ENCODE data around the gene MOB3A. TPM values are rescaled to one million over a fixed set of nuclear protein-coding genes. Genes with fewer than 3 reads are reported as not detected.

MOB3A gene
- total RNA-seq, 1 donor from 2014 or later = 69.2 TPM

DNA sequence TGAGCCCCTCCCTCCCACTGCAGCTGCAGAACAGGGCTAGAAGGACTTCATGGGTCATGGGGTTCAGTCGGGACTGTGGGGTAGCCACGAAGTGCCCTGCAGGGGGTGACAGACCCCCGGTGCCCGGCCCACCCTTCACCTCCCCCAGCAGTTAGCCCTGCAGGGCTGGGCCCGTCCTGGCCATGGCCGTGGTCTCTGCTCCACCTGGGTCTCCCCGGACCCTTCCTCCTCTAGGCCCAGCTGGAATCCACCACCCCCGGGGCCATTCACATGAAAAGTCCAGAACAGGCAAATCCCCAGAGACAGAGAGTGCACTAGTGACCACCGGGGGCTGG, 62.3 kb downstream of the MOB3A start:
- Histone ChIP-seq H3K27me3 (ENCODE audit: low read depth) (no peaks in the 10 kb centered on the region), H3K9me3 (peaks cover 7% of the 10 kb centered on the region), H3K36me3 (peaks cover 12% of the 10 kb centered on the region), H3K4me1 (peaks cover 41% of the 10 kb centered on the region), H3K27ac (peak overlapping the region; percentile 92), H3K4me3 (no peak overlapping the region)
- intact Hi-C loops (cut with DNase I) = no loop called here
- no peak for ATAC-seq
- TF ChIP-seq, protein P1, sequence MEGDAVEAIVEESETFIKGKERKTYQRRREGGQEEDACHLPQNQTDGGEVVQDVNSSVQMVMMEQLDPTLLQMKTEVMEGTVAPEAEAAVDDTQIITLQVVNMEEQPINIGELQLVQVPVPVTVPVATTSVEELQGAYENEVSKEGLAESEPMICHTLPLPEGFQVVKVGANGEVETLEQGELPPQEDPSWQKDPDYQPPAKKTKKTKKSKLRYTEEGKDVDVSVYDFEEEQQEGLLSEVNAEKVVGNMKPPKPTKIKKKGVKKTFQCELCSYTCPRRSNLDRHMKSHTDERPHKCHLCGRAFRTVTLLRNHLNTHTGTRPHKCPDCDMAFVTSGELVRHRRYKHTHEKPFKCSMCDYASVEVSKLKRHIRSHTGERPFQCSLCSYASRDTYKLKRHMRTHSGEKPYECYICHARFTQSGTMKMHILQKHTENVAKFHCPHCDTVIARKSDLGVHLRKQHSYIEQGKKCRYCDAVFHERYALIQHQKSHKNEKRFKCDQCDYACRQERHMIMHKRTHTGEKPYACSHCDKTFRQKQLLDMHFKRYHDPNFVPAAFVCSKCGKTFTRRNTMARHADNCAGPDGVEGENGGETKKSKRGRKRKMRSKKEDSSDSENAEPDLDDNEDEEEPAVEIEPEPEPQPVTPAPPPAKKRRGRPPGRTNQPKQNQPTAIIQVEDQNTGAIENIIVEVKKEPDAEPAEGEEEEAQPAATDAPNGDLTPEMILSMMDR (IDR thresholded peaks at IDR 0.05) = no peak
- DNase-seq = peak; percentile 41

DNA sequence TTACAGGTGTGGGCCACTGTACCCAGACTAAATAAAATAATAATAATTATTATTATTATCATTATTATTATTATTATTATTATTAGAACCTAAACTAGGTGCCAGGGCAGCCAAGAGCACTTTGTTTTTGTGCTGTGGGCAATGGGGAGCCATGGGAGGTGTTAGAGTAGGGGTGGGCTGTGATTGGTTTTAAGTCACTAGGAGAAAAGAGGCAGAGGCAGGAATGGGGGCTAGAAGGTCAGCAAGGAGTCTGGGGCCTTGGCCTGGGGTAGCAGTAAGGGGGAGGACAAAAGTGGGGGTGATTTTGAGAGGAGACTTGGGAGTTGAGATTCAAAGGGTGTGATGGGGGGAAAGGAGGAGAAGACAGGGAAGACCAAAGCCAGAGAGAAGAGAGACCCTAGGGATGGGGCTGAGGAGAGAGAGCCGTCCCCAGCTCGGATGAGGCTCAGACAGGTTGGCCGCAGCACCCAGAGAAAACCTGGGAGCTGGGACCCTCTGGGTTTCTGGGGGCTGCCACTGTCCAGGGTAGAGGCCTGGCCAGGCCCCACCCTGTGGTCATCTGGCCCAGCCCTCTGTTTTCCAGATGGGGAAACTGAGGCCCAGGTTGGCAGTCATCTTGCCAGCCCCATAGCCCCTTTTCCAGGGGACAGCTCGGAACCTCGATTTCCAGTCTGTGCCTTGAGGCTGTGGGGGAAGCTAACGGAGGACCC, 62.9 kb downstream of the MOB3A start:
- ATAC-seq (no peak), DNase-seq (no peak)
- Histone ChIP-seq H3K27ac (peak overlapping the region; percentile 92), H3K27me3 (ENCODE audit: low read depth) (no peaks in the 10 kb centered on the region), H3K4me1 (peaks cover 46% of the 10 kb centered on the region), H3K4me3 (no peak overlapping the region), H3K36me3 (peaks cover 7% of the 10 kb centered on the region), H3K9me3 (peaks cover 7% of the 10 kb centered on the region)
- TF ChIP-seq, protein P1 (IDR thresholded peaks at IDR 0.05) = no peak
- intact Hi-C loops (cut with DNase I) = no loop called here

DNA sequence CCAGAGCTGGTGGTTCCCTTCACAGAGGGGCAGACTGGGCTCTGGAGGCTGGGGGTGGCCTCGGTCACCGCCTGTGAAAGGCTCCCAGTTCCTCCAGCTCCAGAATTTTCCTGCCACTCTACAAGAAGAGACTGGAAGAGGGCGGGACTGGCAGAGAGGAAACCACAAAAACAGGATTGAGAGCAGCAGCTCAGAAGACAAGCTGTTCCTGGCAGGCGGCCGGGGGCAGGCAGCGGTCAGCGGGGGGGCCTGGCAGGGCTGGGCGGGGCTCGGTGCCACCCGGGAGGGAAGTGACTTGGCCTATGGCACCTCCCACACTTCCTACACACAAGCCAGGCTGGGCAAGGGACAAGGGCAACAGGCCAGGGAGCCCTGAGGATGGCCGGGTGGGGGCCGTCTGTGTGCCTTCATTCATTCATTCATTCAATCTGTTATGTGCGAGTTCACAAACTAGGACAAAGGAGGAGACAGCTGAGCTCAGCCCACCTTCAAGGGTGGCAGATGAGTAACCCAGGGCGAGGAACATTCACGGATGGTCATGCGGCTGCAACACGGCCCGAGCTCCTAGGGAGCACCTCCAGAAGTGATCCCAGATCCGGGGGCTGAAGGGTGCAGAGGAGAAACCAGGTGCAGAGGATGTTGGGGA, 63.7 kb downstream of the MOB3A start:
- ATAC-seq = peak; percentile 94 to 96
- peak overlapping the region; percentile 34 for H3K4me3 ChIP-seq
- H3K36me3 ChIP-seq = no peaks in the 10 kb centered on the region
- H3K4me1 ChIP-seq = peaks cover 54% of the 10 kb centered on the region
- H3K9me3 ChIP-seq = peaks cover 7% of the 10 kb centered on the region
- peak overlapping the region; percentile 92 for H3K27ac ChIP-seq
- TF ChIP-seq, protein P1 (IDR thresholded peaks at IDR 0.05) = no peak
- H3K27me3 ChIP-seq (ENCODE audit: low read depth) = no peaks in the 10 kb centered on the region
- intact Hi-C loops (cut with DNase I) = no loop called here
- DNase-seq = peak; percentile 98

DNA sequence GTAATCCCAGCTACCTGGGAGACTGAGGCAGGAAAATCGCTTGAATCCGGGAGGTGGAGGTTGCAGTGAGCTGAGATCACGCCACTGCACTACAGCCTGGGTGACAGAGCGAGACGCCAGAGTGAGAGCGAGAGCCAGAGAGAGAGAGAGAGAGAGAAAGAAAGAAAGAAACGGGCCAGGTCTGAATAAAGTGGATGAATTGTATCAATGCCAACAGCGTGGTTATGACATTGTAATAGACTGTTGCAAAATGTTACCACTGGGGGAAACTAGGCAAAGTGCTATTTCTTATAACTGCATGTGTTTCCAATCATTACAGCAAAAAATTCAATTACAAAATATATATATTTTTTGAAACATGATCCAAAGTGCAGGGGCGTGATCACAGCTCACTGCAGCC, 68.8 kb downstream of the MOB3A start:
- DNase-seq = no peak
- Histone ChIP-seq H3K9me3 (peaks cover 5% of the 10 kb centered on the region), H3K36me3 (no peaks in the 10 kb centered on the region), H3K27ac (peak overlapping the region; percentile 27), H3K27me3 (ENCODE audit: low read depth) (no peaks in the 10 kb centered on the region), H3K4me1 (peaks cover 40% of the 10 kb centered on the region), H3K4me3 (no peak overlapping the region)
- intact Hi-C loops (cut with DNase I) = no loop called here
- ATAC-seq = no peak
- TF ChIP-seq, protein P1 (IDR thresholded peaks at IDR 0.05) = no peak

DNA sequence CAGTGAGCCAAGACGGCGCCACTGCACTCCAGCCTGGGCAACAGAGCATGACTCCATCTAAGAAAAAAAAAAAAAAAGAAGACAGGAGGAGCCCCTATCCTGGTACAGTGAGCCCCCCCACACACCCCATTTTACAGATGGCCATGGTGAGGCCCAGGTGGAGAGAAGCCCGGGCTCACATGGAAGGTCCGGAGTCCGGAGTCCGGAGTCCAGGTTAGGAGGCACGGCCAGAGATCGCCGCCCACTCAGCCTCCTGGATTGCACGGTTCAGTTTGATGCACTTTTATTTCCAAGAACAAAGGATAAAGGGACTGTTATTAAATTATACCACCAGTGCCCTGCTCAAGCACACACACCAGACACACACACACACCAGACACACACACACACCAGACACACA, 69.4 kb downstream of the MOB3A start:
- Histone ChIP-seq H3K27me3 (ENCODE audit: low read depth) (no peaks in the 10 kb centered on the region), H3K4me1 (peaks cover 34% of the 10 kb centered on the region), H3K36me3 (no peaks in the 10 kb centered on the region), H3K9me3 (peaks cover 5% of the 10 kb centered on the region), H3K27ac (no peak overlapping the region), H3K4me3 (no peak overlapping the region)
- intact Hi-C loops (cut with DNase I) = no loop called here
- DNase-seq (no peak), ATAC-seq (no peak)
- TF ChIP-seq, protein P1 (IDR thresholded peaks at IDR 0.05) = no peak
